Common myeloid progenitor, CD34-positive (primary cell): ENCODE results near the gene PTGER3.
A peak's percentile ranks its signal among the peaks of the same experiment; 100 is the strongest.
"Not testable (repeated sequence)": the region's sequence is repeated elsewhere in the genome, so short reads cannot be mapped to it uniquely, and the experiment has no call there.

Experiments used
- CTCF ChIA-PET: fragments of 350-600 bp; sonication (Branson Sonifier 250); formaldehyde crosslinking; loops from one replicate; lab custom pipeline; 2021; ENCODE audit warnings: antibody characterized with exemption; lab: Charles Lee
- POLR2A ChIA-PET: fragments of 350-600 bp; sonication (Branson Sonifier 250); formaldehyde crosslinking; loops from one replicate; lab custom pipeline; 2021; ENCODE audit warnings: antibody characterized with exemption; lab: Charles Lee
- DNase-seq, 3 donors: peaks; one replicate each; pipeline versions ENCODE4 v3.0.0 to v3.0.0-alpha.2; 2013
- H3K27ac ChIP-seq, 2 experiments: 1 replicate in 1 of 2; 2 replicates in 1 of 2; pipeline ENCODE4 v1.7.0; 2013; ENCODE audit warnings: inconsistent platforms in 2 of 2, low read length in 2 of 2, mild to moderate bottlenecking in 2 of 2, low read depth in 1 of 2, moderate library complexity in 1 of 2; ENCODE audit not compliant: severe bottlenecking in 2 of 2, insufficient read depth in 1 of 2, poor library complexity in 1 of 2
- H3K27me3 ChIP-seq, 5 experiments: replicated peaks in 2 of 5; 1 replicate in 3 of 5; 2 replicates in 2 of 5; pipeline versions ENCODE4 v1.6.1 to v1.7.0; 2013; ENCODE audit warnings: low read length in 4 of 5, mild to moderate bottlenecking in 2 of 5, moderate library complexity in 2 of 5, inconsistent platforms in 1 of 5; ENCODE audit not compliant: insufficient read depth in 5 of 5, control insufficient read depth in 4 of 5
- H3K36me3 ChIP-seq, 4 experiments: 1 replicate in 2 of 4; 2 replicates in 2 of 4; pipeline versions ENCODE4 v1.6.1 to v1.7.0; 2013; ENCODE audit warnings: low read length in 3 of 4, control low read depth in 1 of 4, mild to moderate bottlenecking in 1 of 4; ENCODE audit not compliant: control insufficient read depth in 4 of 4, insufficient read depth in 4 of 4
- H3K4me1 ChIP-seq, 4 experiments: 1 replicate in 3 of 4; 2 replicates in 1 of 4; pipeline versions ENCODE4 v1.6.1 to v1.7.1; 2013; ENCODE audit warnings: low read length in 3 of 4, mild to moderate bottlenecking in 3 of 4, control low read depth in 1 of 4, inconsistent platforms in 1 of 4, moderate library complexity in 1 of 4; ENCODE audit not compliant: control insufficient read depth in 4 of 4, insufficient read depth in 4 of 4; ENCODE audit errors: control extremely low read depth in 1 of 4
- H3K4me3 ChIP-seq, 7 experiments: 1 replicate in 4 of 7; 2 replicates in 3 of 7; pipeline versions ENCODE4 v1.5.1 to v1.7.0; 2013; ENCODE audit warnings: mild to moderate bottlenecking in 7 of 7, low read length in 6 of 7, moderate library complexity in 6 of 7, inconsistent platforms in 2 of 7, low read depth in 2 of 7, control low read depth in 1 of 7; ENCODE audit not compliant: insufficient read depth in 4 of 7, control insufficient read depth in 1 of 7; ENCODE audit errors: extremely low read depth in 1 of 7
- H3K9me3 ChIP-seq, 5 experiments: 1 replicate in 4 of 5; 2 replicates in 1 of 5; pipeline versions ENCODE4 v1.6.1 to v1.7.1; 2013; ENCODE audit warnings: low read length in 4 of 5, mild to moderate bottlenecking in 2 of 5, inconsistent platforms in 1 of 5, low read depth in 1 of 5, moderate library complexity in 1 of 5; ENCODE audit not compliant: control insufficient read depth in 4 of 5, insufficient read depth in 2 of 5; ENCODE audit errors: control extremely low read depth in 1 of 5
- WGBS: methylation state at CpG from one replicate; pipeline ENCODE4 v1.1.5; 2013; ENCODE audit not compliant: insufficient coverage; 5-methylcytosine and 5-hydroxymethylcytosine counted together

PTGER3 gene

GRCh38 chr1:70940398-70940797, 107.2 kb downstream of the PTGER3 start:
- CTCF ChIA-PET: not testable (repeated sequence)

GRCh38 chr1:70934194-70934961, 113.2 kb downstream of the PTGER3 start:
- no peaks in the 10 kb centered on the region for H3K36me3 ChIP-seq
- WGBS: 96% methylated on average over 5 of the region's 5 CpGs
- no peak for DNase-seq
- ChIA-PET POLR2A (no interaction called here), CTCF (no interaction called here)
- H3K4me3 ChIP-seq: no peak overlapping the region
- H3K4me1 ChIP-seq: peaks cover 0 to 8% (median 2%) of the 10 kb centered on the region in 4 experiments
- H3K27me3 ChIP-seq: no peaks in the 10 kb centered on the region
- H3K27ac ChIP-seq: no peak overlapping the region
- peaks cover 0 to 4% (median 2%) of the 10 kb centered on the region in 5 experiments for H3K9me3 ChIP-seq

More at GRCh38 chr1:70940398-70940797, 107.2 kb downstream of the PTGER3 start:
- H3K27ac ChIP-seq, H3K36me3 ChIP-seq, H3K4me1 ChIP-seq, H3K9me3 ChIP-seq, H3K4me3 ChIP-seq, DNase-seq, H3K27me3 ChIP-seq, POLR2A ChIA-PET: not testable (repeated sequence)
- WGBS: 77% methylated on average over 2 of the region's 2 CpGs

DNA sequence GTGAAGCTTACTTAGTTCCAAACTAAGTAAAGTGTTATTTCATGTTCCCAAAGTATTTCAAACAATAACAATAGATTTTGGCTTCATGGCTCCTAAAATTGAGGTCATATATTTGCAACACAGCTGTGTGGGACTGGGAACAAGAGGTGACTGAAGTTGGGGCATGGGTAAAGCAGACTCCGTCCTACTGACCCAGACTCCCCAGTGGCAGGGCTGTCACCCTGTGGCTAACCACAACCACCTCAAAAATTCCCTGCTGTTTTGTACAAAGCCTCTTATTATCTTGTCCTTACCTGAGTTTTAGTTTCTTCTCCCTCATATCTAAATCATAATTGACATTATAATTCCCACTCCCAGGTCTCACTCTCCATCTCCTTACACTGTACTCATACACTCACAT, 117.6 kb downstream of the PTGER3 start:
- no peak overlapping the region for H3K27ac ChIP-seq
- H3K9me3 ChIP-seq: peaks cover 0 to 3% (median 0%) of the 10 kb centered on the region in 5 experiments
- no peaks in the 10 kb centered on the region for H3K36me3 ChIP-seq
- CTCF ChIA-PET: interaction anchor here (1.3 kb wide), 1 partner anchor 16 kb away, joined by 4 read pairs; no protein-coding TSS in a partner anchor
- H3K4me3 ChIP-seq: no peak overlapping the region
- H3K4me1 ChIP-seq: peaks cover 0 to 8% (median 3%) of the 10 kb centered on the region in 4 experiments
- POLR2A ChIA-PET: no interaction called here
- DNase-seq: peak in 1 of 3 donors; percentile 12
- WGBS: 40% methylated on average over 1 of the region's 1 CpG
- H3K27me3 ChIP-seq: no peaks in the 10 kb centered on the region

GRCh38 chr1:70922196-70922595, 125.4 kb downstream of the PTGER3 start:
- ChIA-PET CTCF (no interaction called here), POLR2A (no interaction called here)
- DNase-seq: no peak
- no peaks in the 10 kb centered on the region for H3K27me3 ChIP-seq
- no peak overlapping the region for H3K27ac ChIP-seq
- peaks cover 2 to 13% (median 4%) of the 10 kb centered on the region in 5 experiments for H3K9me3 ChIP-seq
- no peaks in the 10 kb centered on the region for H3K4me1 ChIP-seq
- no peak overlapping the region for H3K4me3 ChIP-seq
- 90% methylated on average over 1 of the region's 2 CpGs for WGBS
- H3K36me3 ChIP-seq: no peaks in the 10 kb centered on the region
